Muscle of leg (tissue), 11 donors: ENCODE measurements around the gene NRXN3. TPM values are rescaled to one million over a fixed set of nuclear protein-coding genes. Genes with fewer than 3 reads are reported as not detected.
"Not testable (repeated sequence)": the region's sequence is repeated elsewhere in the genome, so short reads cannot be mapped to it uniquely, and the experiment has no call there.

ENCODE experiments used
- DNase-seq: peaks from one replicate; pipeline ENCODE4 v3.0.0; 2013
- H3K27ac ChIP-seq: one replicate; pipeline ENCODE4 v1.5.1; 2013; ENCODE audit warnings: mild to moderate bottlenecking, low read length, control low read depth
- H3K27me3 ChIP-seq: one replicate; pipeline ENCODE4 v1.6.1; 2013; ENCODE audit warnings: low read length; ENCODE audit not compliant: control insufficient read depth, insufficient read depth
- H3K36me3 ChIP-seq: one replicate; pipeline ENCODE4 v1.6.1; 2013; ENCODE audit warnings: low read length; ENCODE audit not compliant: control insufficient read depth, insufficient read depth
- H3K4me1 ChIP-seq: one replicate; pipeline ENCODE4 v1.6.1; 2013; ENCODE audit warnings: low read length; ENCODE audit not compliant: control insufficient read depth, insufficient read depth
- H3K4me3 ChIP-seq: one replicate; pipeline ENCODE4 v1.5.1; 2013; ENCODE audit warnings: low read length, control low read depth
- H3K9me3 ChIP-seq: replicated peaks from 2 replicates; pipeline ENCODE4 v1.6.1; 2013; ENCODE audit warnings: low read depth, low read length; ENCODE audit not compliant: control insufficient read depth
- WGBS: methylation state at CpG from one replicate; pipeline ENCODE4 v1.1.5; 2013; ENCODE audit warnings: missing lambda C conversion rate; ENCODE audit not compliant: insufficient coverage; 5-methylcytosine and 5-hydroxymethylcytosine counted together
- polyA plus RNA-seq, 8 donors: library from polyadenylated mRNA; unstranded; fragments of 120-200 nt; gene quantifications; one replicate each; pipeline versions ENCODE4 v1.2.1 to v1.2.3, GENCODE V29; 2013; ENCODE audit warnings: inconsistent platforms in 1 of 8, low replicate concordance in 1 of 8; ENCODE audit not compliant: insufficient read length in 8 of 8, insufficient read depth in 1 of 8
- total RNA-seq: library from RNA; stranded (reverse); fragments of 120-200 nt; gene quantifications from one replicate; pipeline ENCODE4 v1.2.4, GENCODE V29; 2013

Gene NRXN3
- total and polyA plus RNA-seq, 9 donors: 0.49 to 1.9 (median 0.69) TPM

DNA sequence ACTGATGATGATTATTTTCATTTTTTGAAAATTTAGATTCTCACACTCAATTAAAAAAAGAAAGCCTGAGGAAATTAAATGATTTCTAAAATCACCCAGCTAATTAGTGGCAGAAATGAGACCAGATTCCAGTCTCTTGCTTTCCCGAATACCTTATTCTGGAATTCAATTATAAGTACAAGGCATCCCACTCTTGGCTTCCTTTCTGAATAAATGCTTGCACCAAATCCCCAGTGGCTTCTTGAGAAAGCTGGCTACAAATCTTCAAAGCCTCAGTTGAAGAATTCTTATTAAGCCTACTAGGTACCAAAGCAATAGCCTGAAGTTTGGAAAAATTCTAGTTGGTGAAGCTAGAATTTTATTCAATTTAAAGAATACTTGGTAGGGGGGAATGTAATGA lies 1564.5 kb downstream of the NRXN3 start:
- H3K9me3 ChIP-seq: peaks cover 12% of the 10 kb centered on the region
- no peaks in the 10 kb centered on the region for H3K36me3 ChIP-seq
- H3K27ac ChIP-seq: no peak overlapping the region
- no peaks in the 10 kb centered on the region for H3K4me1 ChIP-seq
- 80% methylated on average over 1 of the region's 1 CpG for WGBS
- no peak overlapping the region for H3K4me3 ChIP-seq
- DNase-seq: no peak
- no peaks in the 10 kb centered on the region for H3K27me3 ChIP-seq

DNA sequence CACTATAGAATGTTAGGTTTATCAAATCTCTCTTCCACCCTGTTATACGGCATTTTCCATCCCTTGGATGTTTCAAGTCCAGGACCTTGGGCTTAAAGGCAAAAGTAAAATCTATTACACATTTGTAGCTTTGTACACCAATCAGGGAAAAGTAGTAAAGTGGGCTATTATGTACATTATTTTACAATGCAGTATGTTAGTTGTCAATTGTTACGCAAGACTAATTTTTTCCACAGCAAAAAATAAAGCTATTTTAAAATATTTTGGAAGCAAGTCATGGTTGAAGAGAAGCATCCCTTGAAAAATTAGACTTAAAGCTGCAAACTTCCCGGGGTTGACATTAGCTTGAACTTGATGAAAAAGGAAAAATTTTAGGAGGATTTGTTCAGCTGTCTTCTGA lies 1564.9 kb downstream of the NRXN3 start:
- no peak overlapping the region for H3K27ac ChIP-seq
- no peak overlapping the region for H3K4me3 ChIP-seq
- WGBS: 40% methylated on average over 1 of the region's 3 CpGs
- H3K36me3 ChIP-seq: no peaks in the 10 kb centered on the region
- no peaks in the 10 kb centered on the region for H3K27me3 ChIP-seq
- no peak for DNase-seq
- H3K4me1 ChIP-seq: no peaks in the 10 kb centered on the region
- peaks cover 12% of the 10 kb centered on the region for H3K9me3 ChIP-seq

DNA sequence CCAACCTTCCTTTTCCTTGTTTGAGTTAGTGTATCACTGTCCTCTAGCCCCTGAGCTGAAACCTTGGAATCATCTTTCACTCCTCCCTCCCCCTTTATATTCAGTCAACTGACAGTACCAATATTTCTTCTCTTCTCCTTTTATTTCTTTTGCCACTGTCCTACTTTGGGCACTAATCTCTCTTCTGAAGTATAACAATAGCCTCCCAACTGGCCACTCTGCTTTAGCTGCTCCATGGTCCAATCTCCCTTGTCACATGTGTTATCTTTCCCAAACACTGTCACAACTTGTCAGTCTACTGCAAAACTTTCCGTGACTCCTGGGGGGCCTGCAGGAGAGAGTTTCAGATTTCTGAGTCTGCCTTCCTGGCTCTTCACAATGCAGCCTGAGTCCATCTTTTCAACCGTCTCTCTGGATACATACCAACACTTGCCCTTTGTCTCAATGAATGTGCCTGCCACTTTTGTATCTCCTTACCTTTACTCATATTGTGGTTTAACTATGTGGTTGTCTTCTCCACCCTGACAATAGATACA lies 1570.0 kb downstream of the NRXN3 start:
- no peak overlapping the region for H3K27ac ChIP-seq
- no peaks in the 10 kb centered on the region for H3K27me3 ChIP-seq
- no peak overlapping the region for H3K4me3 ChIP-seq
- H3K36me3 ChIP-seq: no peaks in the 10 kb centered on the region
- peaks cover 12% of the 10 kb centered on the region for H3K9me3 ChIP-seq
- WGBS: no CpG with 5 or more reads among the region's 2 CpGs
- H3K4me1 ChIP-seq: no peaks in the 10 kb centered on the region
- no peak for DNase-seq

DNA sequence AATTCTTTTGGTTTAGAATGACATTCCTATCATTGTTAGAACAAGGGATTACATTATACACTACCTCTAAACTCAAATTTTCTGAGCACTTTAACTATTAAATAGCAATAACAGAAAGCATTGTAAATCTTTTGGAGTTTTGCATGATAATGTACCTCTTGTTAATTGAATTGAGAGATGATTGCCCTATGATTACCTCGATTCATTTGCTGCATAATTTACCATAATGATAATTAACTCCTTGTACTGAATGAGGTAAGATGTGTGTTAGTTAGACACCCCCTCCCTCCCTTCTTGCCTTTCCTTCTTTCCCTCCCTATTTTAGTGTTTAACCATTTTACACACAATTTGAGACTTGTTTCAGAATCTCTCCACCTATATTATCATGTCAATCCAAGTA lies 1572.0 kb downstream of the NRXN3 start:
- Histone ChIP-seq H3K36me3 (no peaks in the 10 kb centered on the region), H3K27me3 (no peaks in the 10 kb centered on the region), H3K4me1 (no peaks in the 10 kb centered on the region), H3K27ac (no peak overlapping the region), H3K9me3 (peaks cover 5% of the 10 kb centered on the region), H3K4me3 (no peak overlapping the region)
- DNase-seq: no peak
- WGBS: no CpG with 5 or more reads among the region's 1 CpG

DNA sequence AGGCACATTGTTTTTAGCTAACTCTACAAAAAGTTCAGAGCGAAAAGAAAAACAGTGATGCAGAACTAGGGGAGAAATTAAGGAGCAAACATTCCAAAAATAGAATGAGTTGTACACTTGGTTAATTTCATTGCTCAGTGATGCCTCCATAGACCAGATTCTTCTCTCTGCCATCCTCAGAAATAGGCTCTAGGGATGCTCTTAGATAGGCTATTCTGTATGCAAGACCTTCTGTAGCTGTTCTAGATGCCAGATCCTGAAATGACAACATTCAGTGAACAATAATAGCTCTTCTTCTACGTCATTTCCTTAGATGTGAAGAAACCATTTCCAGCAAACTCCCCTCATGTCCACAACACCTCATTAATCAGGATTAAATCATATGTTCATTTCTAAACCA lies 1574.9 kb downstream of the NRXN3 start:
- H3K36me3 ChIP-seq: no peaks in the 10 kb centered on the region
- H3K9me3 ChIP-seq: no peaks in the 10 kb centered on the region
- no peak overlapping the region for H3K4me3 ChIP-seq
- no peak overlapping the region for H3K27ac ChIP-seq
- DNase-seq: no peak
- H3K27me3 ChIP-seq: no peaks in the 10 kb centered on the region
- no CpG with 5 or more reads among the region's 2 CpGs for WGBS
- H3K4me1 ChIP-seq: no peaks in the 10 kb centered on the region

DNA sequence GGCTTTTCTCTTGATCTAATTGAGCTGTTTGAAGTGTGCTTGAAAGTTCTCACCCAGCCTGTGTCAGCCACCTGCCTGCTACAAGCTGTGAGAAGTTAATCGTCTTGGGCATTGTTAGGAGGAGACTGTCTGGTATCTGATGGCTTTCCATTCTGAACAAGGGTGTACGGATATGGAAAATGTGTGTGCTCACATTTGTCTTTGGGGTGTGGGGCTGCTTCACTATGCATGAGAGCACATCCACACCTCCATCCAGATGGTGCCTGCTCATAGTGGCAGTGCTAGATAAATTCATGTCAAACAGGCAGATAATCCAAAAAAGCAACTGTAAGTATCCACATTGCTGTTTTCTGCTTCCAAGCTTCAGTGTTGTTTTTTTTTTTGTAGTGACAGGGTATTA lies 1578.9 kb downstream of the NRXN3 start:
- no CpG with 5 or more reads among the region's 2 CpGs for WGBS
- no peak for DNase-seq
- no peak overlapping the region for H3K27ac ChIP-seq
- no peak overlapping the region for H3K4me3 ChIP-seq
- H3K27me3 ChIP-seq: no peaks in the 10 kb centered on the region
- H3K9me3 ChIP-seq: no peaks in the 10 kb centered on the region
- no peaks in the 10 kb centered on the region for H3K36me3 ChIP-seq
- no peaks in the 10 kb centered on the region for H3K4me1 ChIP-seq

DNA sequence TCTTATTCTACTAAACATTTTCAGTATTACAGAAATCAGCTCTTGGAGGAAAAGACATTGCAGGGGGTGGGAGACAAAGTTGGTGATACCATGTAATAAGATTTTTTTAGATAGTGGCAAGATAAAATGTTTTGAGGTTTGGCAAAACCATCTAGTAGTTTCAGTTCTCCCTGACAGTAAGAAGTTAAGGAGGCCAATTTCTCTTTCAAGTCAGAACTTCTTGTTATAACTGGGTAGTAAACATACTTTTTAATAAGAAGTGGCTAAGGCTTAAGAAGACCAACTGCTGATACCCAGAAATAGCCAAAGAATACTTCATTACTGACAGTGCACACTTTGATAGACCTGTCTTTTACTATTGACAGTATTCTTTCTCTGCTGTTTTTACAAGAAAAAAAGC lies 1588.8 kb downstream of the NRXN3 start:
- DNase-seq: no peak
- H3K27ac ChIP-seq: no peak overlapping the region
- no peaks in the 10 kb centered on the region for H3K27me3 ChIP-seq
- H3K9me3 ChIP-seq: no peaks in the 10 kb centered on the region
- H3K4me3 ChIP-seq: no peak overlapping the region
- no peaks in the 10 kb centered on the region for H3K4me1 ChIP-seq
- no peaks in the 10 kb centered on the region for H3K36me3 ChIP-seq

DNA sequence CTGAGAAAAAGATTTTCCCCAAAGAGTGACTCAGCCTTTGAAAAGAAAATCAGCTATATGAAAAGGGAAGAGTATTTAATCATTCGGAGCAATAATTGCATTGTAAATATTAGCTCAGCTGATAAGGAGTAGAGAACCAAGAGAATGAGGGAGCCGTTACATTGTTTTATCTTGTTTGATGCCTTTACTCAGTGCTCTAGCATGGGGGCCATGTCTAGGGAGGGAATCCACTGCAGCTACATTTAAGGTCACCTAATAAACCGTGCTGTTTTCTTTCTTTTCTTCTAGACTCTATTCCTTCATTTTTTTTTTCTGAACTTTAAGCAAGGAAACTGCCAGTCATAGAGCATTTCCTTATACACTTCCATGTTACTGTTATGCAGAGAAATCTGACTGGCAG lies 1594.2 kb downstream of the NRXN3 start:
- 68% methylated on average over 2 of the region's 3 CpGs for WGBS
- H3K4me3 ChIP-seq: no peak overlapping the region
- no peaks in the 10 kb centered on the region for H3K27me3 ChIP-seq
- no peak for DNase-seq
- no peaks in the 10 kb centered on the region for H3K4me1 ChIP-seq
- H3K27ac ChIP-seq: no peak overlapping the region
- H3K36me3 ChIP-seq: no peaks in the 10 kb centered on the region
- no peaks in the 10 kb centered on the region for H3K9me3 ChIP-seq

DNA sequence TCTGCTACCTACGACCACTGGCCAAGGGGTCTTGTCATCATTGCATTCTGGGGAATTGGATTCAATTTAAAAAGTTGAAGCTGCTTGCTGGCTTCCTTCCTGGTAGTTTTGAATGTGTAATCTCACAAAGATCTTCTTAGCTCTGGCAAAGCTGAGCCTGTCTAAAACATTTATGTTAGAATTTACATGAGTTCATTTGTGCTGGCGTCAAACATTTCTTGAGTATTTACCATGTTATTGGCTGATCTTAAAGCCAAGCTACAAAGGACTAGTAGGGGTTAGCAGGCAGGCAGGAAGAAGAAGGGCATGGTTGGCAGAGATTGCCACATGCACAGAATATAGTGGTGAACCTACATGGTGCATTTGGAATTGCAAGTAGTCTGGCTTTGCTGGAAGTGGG lies 1596.3 kb downstream of the NRXN3 start:
- Histone ChIP-seq H3K36me3 (no peaks in the 10 kb centered on the region), H3K4me3 (no peak overlapping the region), H3K4me1 (no peaks in the 10 kb centered on the region), H3K27ac (no peak overlapping the region), H3K9me3 (no peaks in the 10 kb centered on the region), H3K27me3 (no peaks in the 10 kb centered on the region)
- DNase-seq: no peak
- WGBS: 86% methylated on average over 1 of the region's 2 CpGs

DNA sequence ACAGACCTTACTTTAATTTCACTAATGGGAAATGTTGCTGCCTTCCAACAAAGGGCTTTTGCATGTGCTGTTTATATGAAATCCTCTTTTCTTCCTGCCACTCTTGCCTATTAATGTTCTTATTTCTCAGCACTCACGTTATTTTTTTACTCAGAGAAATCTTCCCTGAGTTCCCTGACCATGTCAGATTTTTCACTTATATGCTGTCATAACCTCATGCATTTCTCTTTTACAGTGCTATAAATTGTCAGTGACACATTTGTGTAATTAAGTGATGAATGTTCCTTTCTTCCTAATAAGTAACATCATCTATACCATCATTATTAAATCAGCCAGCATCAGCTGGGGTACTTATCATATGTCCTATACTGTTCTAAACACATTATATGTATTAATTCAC lies 1597.1 kb downstream of the NRXN3 start:
- Histone ChIP-seq H3K4me1 (no peaks in the 10 kb centered on the region), H3K36me3 (no peaks in the 10 kb centered on the region), H3K9me3 (no peaks in the 10 kb centered on the region), H3K4me3 (no peak overlapping the region), H3K27ac (no peak overlapping the region), H3K27me3 (no peaks in the 10 kb centered on the region)
- DNase-seq: no peak
- no CpG with 5 or more reads among the region's 1 CpG for WGBS

DNA sequence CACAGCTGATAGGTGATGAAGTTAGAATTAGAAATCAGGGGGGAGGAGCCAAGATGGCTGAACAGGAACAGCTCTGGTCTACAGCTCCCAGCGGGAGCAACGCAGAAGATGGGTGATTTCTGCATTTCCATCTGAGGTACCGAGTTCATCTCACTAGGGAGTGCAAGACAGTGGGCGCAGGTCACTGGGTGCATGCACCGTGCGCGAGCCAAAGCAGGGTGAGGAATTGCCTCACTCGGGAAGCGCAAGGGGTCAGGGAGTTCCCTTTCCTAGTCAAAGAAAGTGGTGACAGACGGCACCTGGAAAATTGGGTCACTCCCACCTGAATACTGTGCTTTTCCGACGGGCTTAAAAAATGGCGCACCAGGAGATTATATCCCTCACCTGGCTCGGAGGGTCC lies 1597.5 kb downstream of the NRXN3 start:
- WGBS: 85% methylated on average over 4 of the region's 14 CpGs
- not testable (repeated sequence) for H3K27ac ChIP-seq, H3K4me3 ChIP-seq, H3K27me3 ChIP-seq, DNase-seq, H3K4me1 ChIP-seq, H3K36me3 ChIP-seq, H3K9me3 ChIP-seq
